ENCODE measurements around the gene SLC6A16.
A peak's percentile ranks its signal among the peaks of the same experiment; 100 is the strongest.
"Not testable (repeated sequence)": the region's sequence is repeated elsewhere in the genome, so short reads cannot be mapped to it uniquely, and the experiment has no call there.

SLC6A16 gene

GRCh38 chr19:49316284-49316683, 8.7 kb downstream of the SLC6A16 start:
- no peak for TF ChIP-seq CTCF (IDR thresholded peaks at IDR 0.05; ENCODE audit: low read depth, low read length)
- no peak for TF ChIP-seq EZH2phosphoT487 (IDR thresholded peaks at IDR 0.05; ENCODE audit: low read depth)
- Histone ChIP-seq H3K4me1 (ENCODE audit: low read length) (peaks cover 6% of the 10 kb centered on the region; the same call in 1 of the 2 replicates), H2AFZ (ENCODE audit: low read depth, low read length) (no peak overlapping the region), H3K9me3 (ENCODE audit: insufficient read depth, low read length) (peaks cover 10% of the 10 kb centered on the region), H3K9ac (ENCODE audit: low read length) (no peak overlapping the region), H4K20me1 (ENCODE audit: insufficient read depth, low read length) (no peaks in the 10 kb centered on the region), H3K4me2 (ENCODE audit: low read length) (no peak overlapping the region), H3K27ac (ENCODE audit: low read length) (no peak overlapping the region), H3K79me2 (ENCODE audit: low read length) (no peaks in the 10 kb centered on the region), H3K36me3 (replicated peaks; ENCODE audit: low read depth, low read length) (peaks cover 18% of the 10 kb centered on the region), H3K27me3 (ENCODE audit: low read depth, low read length) (no peaks in the 10 kb centered on the region), H3K4me3 (ENCODE audit: low read length) (no peak overlapping the region)

- H3K36me3 ChIP-seq (replicated peaks; ENCODE audit: low read depth, low read length), result peaks cover 12% of the 10 kb centered on the region
- no peaks in the 10 kb centered on the region for H3K27me3 ChIP-seq (ENCODE audit: low read depth, low read length)
- no peaks in the 10 kb centered on the region for H4K20me1 ChIP-seq (ENCODE audit: insufficient read depth, low read length)
- no peak overlapping the region for H3K27ac ChIP-seq (ENCODE audit: low read length)
- no peak overlapping the region for H3K4me2 ChIP-seq (ENCODE audit: low read length)
- H3K4me1 ChIP-seq (ENCODE audit: low read length), result peaks cover 9% of the 10 kb centered on the region; the same call in 1 of the 2 replicates
- no peak overlapping the region for H3K4me3 ChIP-seq (ENCODE audit: low read length)
- no peak for TF ChIP-seq EZH2phosphoT487 (IDR thresholded peaks at IDR 0.05; ENCODE audit: low read depth)
- no peak for TF ChIP-seq CTCF (IDR thresholded peaks at IDR 0.05; ENCODE audit: low read depth, low read length)
- H3K79me2 ChIP-seq (ENCODE audit: low read length), result no peaks in the 10 kb centered on the region
- no peak overlapping the region for H2AFZ ChIP-seq (ENCODE audit: low read depth, low read length)
- H3K9ac ChIP-seq (ENCODE audit: low read length), result no peak overlapping the region
- peaks cover 10% of the 10 kb centered on the region for H3K9me3 ChIP-seq (ENCODE audit: insufficient read depth, low read length)
Measured at GRCh38 chr19:49315111-49315510, 9.9 kb downstream of the SLC6A16 start.

GRCh38 chr19:49309087-49309486, 15.9 kb downstream of the SLC6A16 start:
- H4K20me1 ChIP-seq (ENCODE audit: insufficient read depth, low read length), result no peaks in the 10 kb centered on the region
- H3K27ac ChIP-seq (ENCODE audit: low read length), result no peak overlapping the region
- peaks cover 22% of the 10 kb centered on the region for H3K4me1 ChIP-seq (ENCODE audit: low read length)
- H3K4me3 ChIP-seq (ENCODE audit: low read length), result no peak overlapping the region
- no peaks in the 10 kb centered on the region for H3K27me3 ChIP-seq (ENCODE audit: low read depth, low read length)
- H3K36me3 ChIP-seq (replicated peaks; ENCODE audit: low read depth, low read length), result no peaks in the 10 kb centered on the region
- H3K9me3 ChIP-seq (ENCODE audit: insufficient read depth, low read length), result no peaks in the 10 kb centered on the region
- H2AFZ ChIP-seq (ENCODE audit: low read depth, low read length), result no peak overlapping the region
- H3K4me2 ChIP-seq (ENCODE audit: low read length), result no peak overlapping the region
- H3K79me2 ChIP-seq (ENCODE audit: low read length), result no peaks in the 10 kb centered on the region
- H3K9ac ChIP-seq (ENCODE audit: low read length), result no peak overlapping the region
- peak; percentile 51 for TF ChIP-seq CTCF (IDR thresholded peaks at IDR 0.05; ENCODE audit: low read depth, low read length)
- no peak for TF ChIP-seq EZH2phosphoT487 (IDR thresholded peaks at IDR 0.05; ENCODE audit: low read depth)

- H3K79me2 ChIP-seq (ENCODE audit: low read length); H4K20me1 ChIP-seq (ENCODE audit: insufficient read depth, low read length); H3K4me2 ChIP-seq (ENCODE audit: low read length); H3K36me3 ChIP-seq (replicated peaks; ENCODE audit: low read depth, low read length); H2AFZ ChIP-seq (ENCODE audit: low read depth, low read length); H3K9me3 ChIP-seq (ENCODE audit: insufficient read depth, low read length); H3K4me3 ChIP-seq (ENCODE audit: low read length); H3K9ac ChIP-seq (ENCODE audit: low read length); H3K27ac ChIP-seq (ENCODE audit: low read length); H3K27me3 ChIP-seq (ENCODE audit: low read depth, low read length): not testable (repeated sequence)
- H3K4me1 ChIP-seq (ENCODE audit: low read length), result peaks cover 17% of the 10 kb centered on the region
- TF ChIP-seq CTCF (IDR thresholded peaks at IDR 0.05; ENCODE audit: low read depth, low read length), result peak; percentile 45
Measured at GRCh38 chr19:49306734-49307133, 18.3 kb downstream of the SLC6A16 start.
